Kidney (tissue), 14 donors: ENCODE results near the gene PCDHGC3. TPM values are rescaled to one million over a fixed set of nuclear protein-coding genes. Genes with fewer than 3 reads are reported as not detected.

Experiments used
- DNase-seq, 5 donors: peaks; one replicate each; pipeline ENCODE4 v3.0.0-alpha.2; 2013 to 2020
- FAIRE-seq: peaks from 2 replicates; lab custom pipeline; 2012; peaks lifted over from hg19 to GRCh38; lab: Jason Lieb, UNC
- H3K27ac ChIP-seq, 2 donors: one replicate each; pipeline ENCODE4 v1.7.0; 2013; ENCODE audit warnings: low read depth in 2 of 2, low read length in 2 of 2, inconsistent platforms in 1 of 2
- H3K27me3 ChIP-seq: one replicate; pipeline ENCODE4 v1.7.1; 2013; ENCODE audit warnings: low read length, inconsistent platforms; ENCODE audit not compliant: control insufficient read depth, insufficient read depth
- H3K36me3 ChIP-seq, 3 donors: one replicate each; pipeline versions ENCODE4 v1.7.0 to v1.7.1; 2013; ENCODE audit warnings: low read length in 3 of 3, control low read depth in 1 of 3, inconsistent platforms in 1 of 3; ENCODE audit not compliant: insufficient read depth in 3 of 3, control insufficient read depth in 2 of 3
- H3K4me1 ChIP-seq, 3 donors: one replicate each; pipeline versions ENCODE4 v1.7.0 to v1.7.1; 2013; ENCODE audit warnings: low read length in 3 of 3, inconsistent platforms in 1 of 3, low read depth in 1 of 3; ENCODE audit not compliant: control insufficient read depth in 2 of 3, insufficient read depth in 2 of 3
- H3K4me3 ChIP-seq, 3 donors: one replicate each; pipeline versions ENCODE4 v1.7.0 to v1.8.1; 2013; ENCODE audit warnings: low read length in 3 of 3, control low read depth in 1 of 3, inconsistent platforms in 1 of 3
- H3K9ac ChIP-seq, 3 donors: one replicate each; pipeline versions ENCODE4 v1.7.0 to v1.7.1; 2013; ENCODE audit warnings: low read length in 3 of 3, control low read depth in 1 of 3, inconsistent platforms in 1 of 3
- H3K9me3 ChIP-seq, 3 donors: one replicate each; pipeline versions ENCODE4 v1.7.0 to v1.7.1; 2013; ENCODE audit warnings: low read length in 3 of 3, control low read depth in 1 of 3, inconsistent platforms in 1 of 3; ENCODE audit not compliant: control insufficient read depth in 2 of 3, insufficient read depth in 1 of 3
- CTCF ChIP-seq: IDR thresholded peaks from 3 replicates; pipeline ENCODE4 v1.5.1; 2012; ENCODE audit warnings: mild to moderate bottlenecking, moderate library complexity, borderline replicate concordance; ENCODE audit not compliant: insufficient read depth; ENCODE audit errors: extremely low read depth
- intact Hi-C: fragments of 100-400 bp; cut with DNase I; formaldehyde crosslinking; loops from one replicate; pipeline ENCODE4 v1.11.1; 2022
- polyA plus RNA-seq: library from polyadenylated mRNA; stranded (reverse); fragments of 350-450 nt; fragmentation: Illumina TruSeq; extraction: RNeasy Lipid Tissue Mini Kit (QIAGEN cat#74804); gene quantifications from one replicate; pipeline ENCODE4 v1.2.3, GENCODE V29; 2014; ENCODE audit warnings: low read depth, low replicate concordance; ENCODE audit not compliant: insufficient read depth
- total RNA-seq: library from RNA; stranded (reverse); fragmentation: NEBNext Ultra II Directional; extraction: Animal tissue kit (Norgen Biotek cat#: 25700); gene quantifications from one replicate; pipeline ENCODE4 v1.2.1, GENCODE V29; 2021
- donor health status: control.
- donor health status: control.
- donor health status: control.
- donor health status: control.
- donor health status: control.
- donor health status: DM: yes; HTN: yes; CAD: no.
- donor health status: Normal renal cell carcinoma (clear cell type).

PCDHGC3 gene
- total and polyA plus RNA-seq, 2 donors from 2014 or later, result 41.0 to 51.5 TPM

GRCh38 chr5:141519605-141520565 lies 44.1 kb downstream of the PCDHGC3 start:
- TF ChIP-seq CTCF, result no peak
- FAIRE-seq, result no peak
- intact Hi-C loops, result no loop called here
- H3K36me3 ChIP-seq, result peaks cover 5 to 57% (median 28%) of the 10 kb centered on the region in 3 donors
- DNase-seq, result no peak
- no peak overlapping the region for H3K27ac ChIP-seq
- H3K4me3 ChIP-seq, result no peak overlapping the region
- no peak overlapping the region for H3K9ac ChIP-seq
- no peaks in the 10 kb centered on the region for H3K9me3 ChIP-seq
- peaks cover 3 to 10% (median 4%) of the 10 kb centered on the region in 3 donors for H3K4me1 ChIP-seq
- H3K27me3 ChIP-seq, result no peaks in the 10 kb centered on the region

DNA sequence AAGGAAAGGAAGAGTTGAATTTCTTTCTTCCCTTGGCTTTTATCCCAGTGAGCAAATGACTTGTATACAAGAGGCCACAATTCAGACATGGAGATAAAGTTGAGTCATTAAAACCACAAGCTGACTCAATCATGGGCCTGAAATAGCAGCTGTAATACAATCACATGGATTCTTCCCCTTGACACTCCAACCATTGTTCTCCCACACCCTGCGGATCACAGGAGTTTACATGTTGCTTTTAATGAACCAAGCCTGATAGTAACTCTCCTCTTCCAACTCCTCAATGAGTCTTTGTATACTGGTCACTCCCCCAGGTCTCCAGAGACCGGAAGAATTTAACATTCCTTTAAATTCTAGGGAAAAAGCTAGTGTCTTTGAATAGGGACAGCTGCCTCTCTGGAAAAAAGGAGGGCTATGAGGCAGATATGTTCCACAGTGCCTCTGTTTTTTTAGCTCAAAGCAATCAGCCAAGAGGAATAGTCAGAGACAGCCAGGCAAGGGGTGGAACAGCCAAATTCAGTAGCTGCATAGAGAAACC lies 45.5 kb downstream of the PCDHGC3 start:
- intact Hi-C loops, result no loop called here
- Histone ChIP-seq H3K27ac (peak overlapping the region in 1 of 2 donors; percentile 36), H3K4me1 (peaks cover 7 to 10% (median 10%) of the 10 kb centered on the region in 3 donors), H3K9ac (no peak overlapping the region), H3K9me3 (no peaks in the 10 kb centered on the region), H3K36me3 (peaks cover 7 to 58% (median 31%) of the 10 kb centered on the region in 3 donors), H3K27me3 (no peaks in the 10 kb centered on the region), H3K4me3 (no peak overlapping the region)
- no peak for FAIRE-seq
- no peak for TF ChIP-seq CTCF
- DNase-seq, result peak in 3 of 5 donors; percentile 59 to 94 (median 89)

DNA sequence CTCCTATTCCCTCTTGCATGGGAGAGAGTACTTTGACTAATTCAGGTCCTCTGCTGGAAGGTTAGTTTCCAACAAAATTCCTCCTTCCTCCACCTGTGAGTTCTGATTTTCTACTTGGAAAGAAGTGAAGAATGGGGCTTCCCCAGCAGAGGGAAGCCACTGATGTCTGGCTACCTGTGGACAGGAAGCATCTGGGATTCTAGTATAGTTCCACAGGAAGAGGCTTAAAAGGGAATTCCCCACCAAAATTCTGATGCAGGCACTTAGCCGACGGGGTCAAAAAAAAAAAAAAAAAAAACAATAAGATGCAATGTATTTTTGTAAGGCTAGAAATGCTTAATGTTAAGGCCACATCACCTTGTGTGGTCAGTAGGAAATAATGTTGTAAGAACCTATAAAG lies 46.5 kb downstream of the PCDHGC3 start:
- no peaks in the 10 kb centered on the region for H3K9me3 ChIP-seq
- H3K9ac ChIP-seq, result no peak overlapping the region
- H3K4me1 ChIP-seq, result peaks cover 7 to 10% (median 10%) of the 10 kb centered on the region in 3 donors
- H3K27me3 ChIP-seq, result no peaks in the 10 kb centered on the region
- DNase-seq, result peak in 1 of 5 donors; percentile 4
- peaks cover 7 to 52% (median 32%) of the 10 kb centered on the region in 3 donors for H3K36me3 ChIP-seq
- no peak for FAIRE-seq
- TF ChIP-seq CTCF, result no peak
- no peak overlapping the region for H3K27ac ChIP-seq
- intact Hi-C loops, result no loop called here
- no peak overlapping the region for H3K4me3 ChIP-seq
